ENCODE measurements around the gene BEND5.

BEND5 gene

GRCh38 chr1:48756683-48757316, 19.9 kb downstream of the BEND5 start:
- H3K27ac ChIP-seq: no peak overlapping the region
- TF ChIP-seq ZFX (IDR thresholded peaks at IDR 0.05): no peak
- TF ChIP-seq CTCF (conservative IDR thresholded peaks at IDR 0.05): no peak

GRCh38 chr1:48753293-48753692, 23.4 kb downstream of the BEND5 start:
- TF ChIP-seq CTCF (conservative IDR thresholded peaks at IDR 0.05) (no peak), ZFX (IDR thresholded peaks at IDR 0.05) (no peak)
- no peak overlapping the region for H3K27ac ChIP-seq

DNA sequence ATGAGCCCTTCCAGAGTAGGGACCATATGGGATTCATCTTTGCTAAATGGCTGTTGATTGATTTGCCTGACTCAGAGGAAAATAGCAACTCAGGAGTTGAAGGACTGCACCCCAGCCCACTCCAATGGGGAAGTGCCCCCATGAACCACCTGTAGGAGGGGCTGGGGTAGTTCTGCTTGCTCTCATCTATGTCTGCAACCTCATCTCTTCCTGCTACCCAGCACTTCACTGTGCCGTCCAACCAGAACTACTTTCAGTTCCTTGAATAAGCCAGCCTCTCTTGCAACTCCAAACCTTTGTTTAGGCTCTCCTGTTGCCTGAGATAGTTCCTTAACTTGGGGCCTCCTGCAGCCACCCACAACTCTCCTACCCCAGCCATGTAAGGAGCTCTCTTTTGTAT, 26.6 kb downstream of the BEND5 start:
- no peak overlapping the region for H3K27ac ChIP-seq
- TF ChIP-seq ZFX (IDR thresholded peaks at IDR 0.05) (no peak), CTCF (conservative IDR thresholded peaks at IDR 0.05) (no peak)

DNA sequence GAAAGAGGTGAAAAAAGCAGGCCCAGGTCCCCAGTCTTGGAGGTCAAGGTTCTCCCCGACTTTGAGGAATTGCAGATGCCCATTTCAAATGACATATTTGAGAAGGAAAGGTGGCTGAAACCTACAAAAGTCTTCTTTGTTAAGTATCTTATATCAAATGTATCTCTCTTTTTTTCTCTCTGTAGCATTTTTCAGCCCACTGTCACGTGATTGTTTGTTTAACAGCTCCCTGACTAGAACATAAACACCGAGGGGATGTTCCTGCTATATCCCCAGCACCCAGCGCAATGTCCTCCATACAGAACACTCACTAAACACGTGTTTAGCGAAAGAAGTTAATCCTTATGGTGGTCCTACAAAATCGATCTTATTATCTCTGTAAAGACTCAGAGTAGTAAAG, 27.6 kb downstream of the BEND5 start:
- H3K27ac ChIP-seq: no peak overlapping the region
- TF ChIP-seq CTCF (conservative IDR thresholded peaks at IDR 0.05): no peak
- TF ChIP-seq ZFX (IDR thresholded peaks at IDR 0.05): no peak

DNA sequence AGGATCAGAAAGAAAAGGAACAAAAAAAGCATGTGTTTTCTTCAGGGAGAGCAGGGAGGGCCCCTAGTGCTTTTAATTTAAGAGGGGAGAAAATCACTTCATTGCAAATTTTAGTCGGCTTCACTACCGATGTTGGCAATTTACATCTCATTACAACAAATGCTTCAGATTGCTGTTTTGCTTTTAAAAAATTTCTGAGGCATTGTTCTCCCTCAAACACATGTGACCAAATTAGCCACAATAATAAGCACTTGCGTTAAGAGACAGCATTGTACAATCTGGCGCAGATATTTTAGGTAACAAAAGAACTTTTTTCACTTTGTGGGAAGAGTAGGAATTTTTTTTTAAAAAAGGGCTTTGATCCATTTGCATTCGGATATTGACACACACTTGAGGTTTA, 29.8 kb downstream of the BEND5 start:
- no peak overlapping the region for H3K27ac ChIP-seq
- no peak for TF ChIP-seq ZFX (IDR thresholded peaks at IDR 0.05)
- TF ChIP-seq CTCF (conservative IDR thresholded peaks at IDR 0.05): no peak

DNA sequence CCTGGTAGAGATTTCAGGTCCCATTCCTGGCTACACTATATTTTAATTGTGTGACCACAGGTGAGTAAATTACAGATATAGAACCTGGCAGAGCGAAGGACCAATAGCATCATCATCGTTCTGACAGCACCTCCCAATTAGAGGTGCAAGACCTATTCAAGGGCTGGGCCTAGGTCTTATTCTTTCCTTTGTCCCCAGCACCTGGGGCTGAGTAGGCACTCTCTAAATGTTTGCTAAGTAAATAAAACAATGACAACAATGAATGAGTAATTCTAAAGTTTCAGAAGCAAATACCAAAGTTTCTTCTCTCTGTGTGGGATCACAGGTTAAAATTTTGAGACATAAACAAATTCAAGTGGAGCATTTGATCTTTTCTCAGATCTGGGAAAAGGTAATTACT, 32.7 kb downstream of the BEND5 start:
- H3K27ac ChIP-seq: no peak overlapping the region
- TF ChIP-seq CTCF (conservative IDR thresholded peaks at IDR 0.05): no peak
- TF ChIP-seq ZFX (IDR thresholded peaks at IDR 0.05): no peak

GRCh38 chr1:48743480-48743879, 33.2 kb downstream of the BEND5 start:
- no peak overlapping the region for H3K27ac ChIP-seq
- TF ChIP-seq ZFX (IDR thresholded peaks at IDR 0.05): no peak
- no peak for TF ChIP-seq CTCF (conservative IDR thresholded peaks at IDR 0.05)

Data from C4-2B (cell line).